ENCODE results near the gene LILRA6.
"Not testable (repeated sequence)": the region's sequence is repeated elsewhere in the genome, so short reads cannot be mapped to it uniquely, and the experiment has no call there.

DNA sequence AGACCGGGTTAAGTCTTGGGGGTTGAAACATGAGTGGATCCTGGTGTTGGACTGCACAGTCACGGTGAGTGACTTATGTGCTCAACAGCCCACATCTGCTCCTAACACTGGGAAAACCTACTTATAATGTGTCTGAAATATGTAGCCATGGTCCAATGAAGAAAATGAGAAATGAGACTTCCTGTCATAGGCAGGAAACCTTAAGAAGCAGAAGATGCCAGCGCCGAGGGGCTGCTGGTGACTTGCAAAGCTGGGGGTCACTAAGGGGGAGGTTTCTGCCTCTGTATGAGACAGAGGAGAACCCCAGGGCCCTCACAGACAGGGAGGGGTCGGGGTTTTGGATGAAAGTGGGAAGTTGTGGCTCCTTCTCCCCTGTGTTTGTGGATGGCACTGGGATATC lies 29.6 kb upstream of the LILRA6 start:
- not testable (repeated sequence) for TF ChIP-seq EZH2 (IDR thresholded peaks at IDR 0.05); POLR2AphosphoS5 (IDR thresholded peaks at IDR 0.05; ENCODE audit: borderline replicate concordance, low read depth, low read length); FOXP2 (optimal IDR thresholded peaks at IDR 0.05; ENCODE audit: control extremely low read depth, extremely low read length, insufficient read depth)
